Loucy (cell line): ENCODE measurements around the gene INTS6.

Experiments used
- H2AFZ ChIP-seq: fragments of 200-600 bp; sonication (generic); 2 replicates; pipeline ENCODE4 v1.6.0; 2016; ENCODE audit warnings: antibody characterized with exemption, mild to moderate bottlenecking, low read length, moderate library complexity
- H3F3A ChIP-seq: fragments of 200-600 bp; 2 replicates; pipeline ENCODE4 v1.6.0; 2016; ENCODE audit warnings: antibody characterized with exemption, low read depth, mild to moderate bottlenecking
- H3K27me3 ChIP-seq: fragments of 200-600 bp; sonication (generic); 2 replicates; pipeline ENCODE4 v1.6.1; 2014; ENCODE audit warnings: low read length, mild to moderate bottlenecking; ENCODE audit not compliant: insufficient read depth, poor library complexity, severe bottlenecking
- H3K36me3 ChIP-seq: fragments of 200-600 bp; sonication (generic); 2 replicates; pipeline ENCODE4 v1.6.1; 2016; ENCODE audit warnings: low read length; ENCODE audit not compliant: insufficient read depth
- H3K4me1 ChIP-seq: fragments of 200-600 bp; sonication (generic); 2 replicates; pipeline ENCODE4 v1.5.1; 2014; ENCODE audit warnings: low read length, mild to moderate bottlenecking; ENCODE audit not compliant: insufficient read depth, poor library complexity, severe bottlenecking
- H3K4me2 ChIP-seq: fragments of 200-600 bp; sonication (generic); 2 replicates; pipeline ENCODE4 v1.6.0; 2014; ENCODE audit warnings: antibody characterized with exemption, low read length, low read depth, mild to moderate bottlenecking; ENCODE audit not compliant: poor library complexity, severe bottlenecking
- H3K4me3 ChIP-seq: fragments of 200-600 bp; sonication (generic); 2 replicates; pipeline ENCODE4 v1.5.1; 2014; ENCODE audit warnings: low read length, mild to moderate bottlenecking, mixed read lengths; ENCODE audit not compliant: poor library complexity, severe bottlenecking
- H3K79me2 ChIP-seq: fragments of 200-600 bp; sonication (generic); 2 replicates; pipeline ENCODE4 v1.6.1; 2014; ENCODE audit warnings: low read length; ENCODE audit not compliant: insufficient read depth
- H3K9ac ChIP-seq: fragments of 200-600 bp; sonication (generic); 2 replicates; pipeline ENCODE4 v1.6.0; 2014; ENCODE audit warnings: mild to moderate bottlenecking, low read depth, low read length, moderate library complexity; ENCODE audit not compliant: poor library complexity, severe bottlenecking
- H3K9me2 ChIP-seq: fragments of 200-600 bp; sonication (generic); replicated peaks from 2 replicates; pipeline ENCODE4 v1.6.1; 2016; ENCODE audit warnings: low read depth, low read length, mixed read lengths
- H3K9me3 ChIP-seq: fragments of 200-600 bp; sonication (generic); 2 replicates; pipeline ENCODE4 v1.6.1; 2014; ENCODE audit warnings: mild to moderate bottlenecking, antibody characterized with exemption, low read length, low read depth; ENCODE audit not compliant: insufficient read depth
- H4K20me1 ChIP-seq: fragments of 200-600 bp; sonication (generic); 2 replicates; pipeline ENCODE4 v1.6.0; 2014; ENCODE audit warnings: antibody characterized with exemption, low read length, mild to moderate bottlenecking; ENCODE audit not compliant: insufficient read depth, poor library complexity, severe bottlenecking
- EZH2phosphoT487 ChIP-seq: fragments of 200-600 bp; IDR thresholded peaks from 2 replicates; pipeline ENCODE4 v1.6.1; 2018; ENCODE audit warnings: antibody characterized with exemption, mild to moderate bottlenecking, moderate library complexity, borderline replicate concordance
- TF ChIP-seq, protein P1 (sequence below): fragments of 200-600 bp; sonication (generic); conservative IDR thresholded peaks from 2 replicates; pipeline ENCODE4 v1.5.1; 2014; ENCODE audit warnings: mild to moderate bottlenecking, antibody characterized with exemption, low read length

INTS6 gene

DNA sequence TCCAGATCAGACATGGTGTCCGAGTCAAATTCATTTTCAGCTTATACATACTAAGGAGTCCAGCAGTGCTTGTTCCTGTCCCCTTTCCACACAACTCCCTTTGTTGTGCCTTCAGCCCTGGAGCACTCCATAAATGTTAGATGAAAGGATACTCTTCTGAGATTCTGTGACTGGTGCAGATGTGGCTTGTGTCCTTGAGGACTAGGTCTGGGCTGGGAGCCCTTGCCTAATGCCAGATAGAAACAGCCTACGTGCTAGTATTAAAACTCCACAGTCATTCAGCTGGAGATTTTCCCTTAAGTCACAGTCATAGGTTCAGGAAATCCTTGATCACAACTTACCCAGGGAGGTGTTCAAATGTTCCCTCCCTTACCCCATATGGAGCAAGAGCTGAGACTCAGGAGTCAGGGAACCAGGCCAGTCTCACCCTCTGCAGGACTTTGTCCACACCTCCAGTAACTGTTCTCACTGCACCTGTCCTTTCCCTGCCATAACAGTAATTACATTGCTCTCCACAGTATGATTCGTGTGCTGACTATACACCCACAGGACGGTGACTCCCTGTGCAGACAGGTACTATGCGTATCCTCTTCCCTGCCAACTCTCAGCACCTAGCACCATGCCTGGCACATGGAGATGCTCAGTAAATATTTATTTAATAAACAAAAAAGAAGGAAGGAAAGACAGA is 128.9 kb downstream of the INTS6 start:
- Histone ChIP-seq H4K20me1 (no peaks in the 10 kb centered on the region), H2AFZ (no peak overlapping the region), H3K4me2 (no peak overlapping the region), H3K79me2 (no peaks in the 10 kb centered on the region), H3K27me3 (no peaks in the 10 kb centered on the region), H3K4me1 (no peaks in the 10 kb centered on the region), H3K9me3 (no peaks in the 10 kb centered on the region), H3K4me3 (no peak overlapping the region), H3F3A (no peaks in the 10 kb centered on the region), H3K9me2 (no peaks in the 10 kb centered on the region), H3K36me3 (no peaks in the 10 kb centered on the region), H3K9ac (no peak overlapping the region)
- TF ChIP-seq, protein P1, sequence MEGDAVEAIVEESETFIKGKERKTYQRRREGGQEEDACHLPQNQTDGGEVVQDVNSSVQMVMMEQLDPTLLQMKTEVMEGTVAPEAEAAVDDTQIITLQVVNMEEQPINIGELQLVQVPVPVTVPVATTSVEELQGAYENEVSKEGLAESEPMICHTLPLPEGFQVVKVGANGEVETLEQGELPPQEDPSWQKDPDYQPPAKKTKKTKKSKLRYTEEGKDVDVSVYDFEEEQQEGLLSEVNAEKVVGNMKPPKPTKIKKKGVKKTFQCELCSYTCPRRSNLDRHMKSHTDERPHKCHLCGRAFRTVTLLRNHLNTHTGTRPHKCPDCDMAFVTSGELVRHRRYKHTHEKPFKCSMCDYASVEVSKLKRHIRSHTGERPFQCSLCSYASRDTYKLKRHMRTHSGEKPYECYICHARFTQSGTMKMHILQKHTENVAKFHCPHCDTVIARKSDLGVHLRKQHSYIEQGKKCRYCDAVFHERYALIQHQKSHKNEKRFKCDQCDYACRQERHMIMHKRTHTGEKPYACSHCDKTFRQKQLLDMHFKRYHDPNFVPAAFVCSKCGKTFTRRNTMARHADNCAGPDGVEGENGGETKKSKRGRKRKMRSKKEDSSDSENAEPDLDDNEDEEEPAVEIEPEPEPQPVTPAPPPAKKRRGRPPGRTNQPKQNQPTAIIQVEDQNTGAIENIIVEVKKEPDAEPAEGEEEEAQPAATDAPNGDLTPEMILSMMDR = no peak
- no peak for TF ChIP-seq EZH2phosphoT487

DNA sequence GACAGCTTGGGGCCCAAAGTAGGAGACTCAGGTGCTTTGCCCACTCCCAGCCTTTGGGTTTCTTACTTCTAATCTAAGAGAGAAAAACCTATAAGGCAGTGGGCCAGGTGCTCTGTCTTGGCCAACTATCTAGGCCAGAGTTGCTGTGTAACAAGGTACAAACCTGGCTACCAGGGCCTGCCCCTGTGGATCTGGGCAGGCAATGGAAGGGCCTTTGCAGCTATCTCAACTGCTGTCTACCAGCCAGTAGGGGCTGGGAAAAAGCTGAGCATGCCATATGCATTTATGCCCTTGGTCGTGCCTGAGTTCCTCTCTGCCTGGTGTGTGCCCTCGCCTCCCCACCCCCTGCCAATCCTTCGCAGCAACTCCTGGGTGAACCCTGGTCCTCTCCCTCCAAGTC is 130.0 kb downstream of the INTS6 start:
- no peak for TF ChIP-seq EZH2phosphoT487
- TF ChIP-seq, protein P1 = no peak
- Histone ChIP-seq H3K36me3 (no peaks in the 10 kb centered on the region), H3K4me1 (no peaks in the 10 kb centered on the region), H3K27me3 (no peaks in the 10 kb centered on the region), H4K20me1 (no peaks in the 10 kb centered on the region), H3K9me2 (no peaks in the 10 kb centered on the region), H3K4me2 (no peak overlapping the region), H2AFZ (no peak overlapping the region), H3F3A (no peaks in the 10 kb centered on the region), H3K79me2 (no peaks in the 10 kb centered on the region), H3K9ac (no peak overlapping the region), H3K4me3 (no peak overlapping the region), H3K9me3 (no peaks in the 10 kb centered on the region)

DNA sequence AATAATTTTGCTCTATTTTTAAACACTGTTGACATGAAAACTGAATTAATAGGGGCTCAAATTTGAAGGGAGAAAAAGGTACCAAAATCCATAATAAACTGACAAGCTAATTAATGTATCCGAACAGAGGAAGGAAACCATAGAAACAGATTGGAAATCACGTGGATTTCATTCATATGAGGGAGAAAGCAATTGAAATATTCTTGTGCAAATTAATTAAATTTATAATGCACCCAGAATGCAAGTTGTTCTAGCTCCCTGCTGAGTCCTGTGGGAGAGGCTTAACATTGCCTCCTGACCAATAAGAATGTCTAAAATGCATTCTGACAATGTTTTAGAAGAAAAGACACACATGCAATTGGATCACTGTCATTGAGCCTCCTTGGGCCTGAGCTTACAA is 131.0 kb downstream of the INTS6 start:
- H3K9me2 ChIP-seq = no peaks in the 10 kb centered on the region
- H3F3A ChIP-seq = no peaks in the 10 kb centered on the region
- no peaks in the 10 kb centered on the region for H3K36me3 ChIP-seq
- H4K20me1 ChIP-seq = no peaks in the 10 kb centered on the region
- H2AFZ ChIP-seq = no peak overlapping the region
- H3K9me3 ChIP-seq = no peaks in the 10 kb centered on the region
- no peak overlapping the region for H3K9ac ChIP-seq
- no peaks in the 10 kb centered on the region for H3K79me2 ChIP-seq
- H3K4me3 ChIP-seq = no peak overlapping the region
- no peaks in the 10 kb centered on the region for H3K4me1 ChIP-seq
- H3K27me3 ChIP-seq = no peaks in the 10 kb centered on the region
- no peak for TF ChIP-seq EZH2phosphoT487
- TF ChIP-seq, protein P1 = no peak
- H3K4me2 ChIP-seq = no peak overlapping the region
